ENCODE data around the gene PCTP. TPM values are rescaled to one million over a fixed set of nuclear protein-coding genes. Genes with fewer than 3 reads are reported as not detected.

Gene PCTP
- polyA plus RNA-seq, 1 of the 3 experiments (the other 2 are of a cell fraction): 20.8 TPM

GRCh38 chr17:55817397-55817709 lies 66.5 kb downstream of the PCTP start:
- ChIA-PET POLR2A (no interaction called here), CTCF (interaction anchor here (0.7 to 2.7 kb wide), 2 partner anchors 291 to 777 kb away, joined by 3 to 16 read pairs; no protein-coding TSS in a partner anchor)
- Histone ChIP-seq H3F3A (replicated peaks; ENCODE audit: insufficient read depth) (no peaks in the 10 kb centered on the region), H3K4me1 (ENCODE audit: control insufficient read depth in 1 of 2, insufficient read depth in 2 of 2, low read depth in 1 of 2, low read length in 1 of 2) (no peaks in the 10 kb centered on the region; a peak in 1 of 4 replicates), H2AFZ (ENCODE audit: low read depth) (no peak overlapping the region), H3K27me3 (ENCODE audit: insufficient read depth) (no peaks in the 10 kb centered on the region), H3K4me3 (ENCODE audit: low read depth in 2 of 2, low read length in 1 of 2) (no peak overlapping the region), H4K20me1 (ENCODE audit: insufficient read depth) (no peaks in the 10 kb centered on the region), H3K9me2 (no peaks in the 10 kb centered on the region), H3K36me3 (replicated peaks in 1 of 2; ENCODE audit: control insufficient read depth in 1 of 2, insufficient read depth in 2 of 2, low read length in 1 of 2) (no peaks in the 10 kb centered on the region), H3K79me2 (ENCODE audit: insufficient read depth) (no peaks in the 10 kb centered on the region), H3K4me2 (no peak overlapping the region), H3K9ac (no peak overlapping the region), H3K9me3 (no peaks in the 10 kb centered on the region), H3K27ac (ENCODE audit: low read depth in 2 of 2, low read length in 1 of 2) (no peak overlapping the region)
- DNase-seq: no peak
- 25% methylated on average over 1 of the region's 1 CpG for WGBS (ENCODE audit: low lambda C conversion rate)
- TF ChIP-seq YY1 (IDR thresholded peaks at IDR 0.05; ENCODE audit: low read depth) (no peak), RXRA (IDR thresholded peaks at IDR 0.05; ENCODE audit: borderline replicate concordance, low read depth) (no peak), FOSL2 (IDR thresholded peaks at IDR 0.05; ENCODE audit: borderline replicate concordance, low read depth) (no peak), REST (IDR thresholded peaks at IDR 0.05; ENCODE audit: low read depth, low read length) (no peak), MEF2A (IDR thresholded peaks at IDR 0.05; ENCODE audit: borderline replicate concordance, low read depth) (no peak), GATA2 (CRISPR knock-in tag; IDR thresholded peaks at IDR 0.05) (no peak), FOXJ3 (CRISPR knock-in tag; IDR thresholded peaks at IDR 0.05) (no peak), FOXM1 (IDR thresholded peaks at IDR 0.05; ENCODE audit: low read depth) (no peak), SIN3A (IDR thresholded peaks at IDR 0.05; ENCODE audit: borderline replicate concordance, low read depth, low read length) (no peak), NRF1 (IDR thresholded peaks at IDR 0.05; ENCODE audit: low read depth, low read length) (no peak), EZH2phosphoT487 (IDR thresholded peaks at IDR 0.05; ENCODE audit: borderline replicate concordance, low read depth) (no peak), USF2 (IDR thresholded peaks at IDR 0.05; ENCODE audit: borderline replicate concordance, low read depth, low read length) (no peak), RCOR1 (IDR thresholded peaks at IDR 0.05; ENCODE audit: low read length) (no peak), GABPA (IDR thresholded peaks at IDR 0.05; ENCODE audit: low read depth) (no peak), TEAD4 (IDR thresholded peaks at IDR 0.05; ENCODE audit: borderline replicate concordance, insufficient read depth) (no peak)
- TF ChIP-seq, protein P1, sequence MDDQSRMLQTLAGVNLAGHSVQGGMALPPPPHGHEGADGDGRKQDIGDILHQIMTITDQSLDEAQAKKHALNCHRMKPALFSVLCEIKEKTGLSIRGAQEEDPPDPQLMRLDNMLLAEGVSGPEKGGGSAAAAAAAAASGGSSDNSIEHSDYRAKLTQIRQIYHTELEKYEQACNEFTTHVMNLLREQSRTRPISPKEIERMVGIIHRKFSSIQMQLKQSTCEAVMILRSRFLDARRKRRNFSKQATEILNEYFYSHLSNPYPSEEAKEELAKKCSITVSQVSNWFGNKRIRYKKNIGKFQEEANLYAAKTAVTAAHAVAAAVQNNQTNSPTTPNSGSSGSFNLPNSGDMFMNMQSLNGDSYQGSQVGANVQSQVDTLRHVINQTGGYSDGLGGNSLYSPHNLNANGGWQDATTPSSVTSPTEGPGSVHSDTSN (IDR thresholded peaks at IDR 0.05): no peak
